C4-2B (cell line): ENCODE results near the gene SLC31A1.

Experiments used
- CTCF ChIP-seq: fragments of 450-650 bp; conservative IDR thresholded peaks from 2 replicates; pipeline ENCODE4 v1.5.1; 2017; ENCODE audit warnings: mild to moderate bottlenecking
- ZFX ChIP-seq: fragments of 450-650 bp; IDR thresholded peaks from 2 replicates; pipeline ENCODE4 v1.6.1; 2017

- no peak for TF ChIP-seq CTCF
- TF ChIP-seq ZFX, result no peak
These were observed 43.3 kb upstream of the SLC31A1 start for GRCh38 chr9:113178087-113178486.
